D341Med (cell line): ENCODE measurements around the gene AKAP13.
"Not testable (repeated sequence)": the region's sequence is repeated elsewhere in the genome, so short reads cannot be mapped to it uniquely, and the experiment has no call there.

Experiments used
- DNase-seq: peaks from one replicate; pipeline ENCODE4 v3.0.0; 2012; ENCODE audit warnings: low spot score

Gene AKAP13

DNA sequence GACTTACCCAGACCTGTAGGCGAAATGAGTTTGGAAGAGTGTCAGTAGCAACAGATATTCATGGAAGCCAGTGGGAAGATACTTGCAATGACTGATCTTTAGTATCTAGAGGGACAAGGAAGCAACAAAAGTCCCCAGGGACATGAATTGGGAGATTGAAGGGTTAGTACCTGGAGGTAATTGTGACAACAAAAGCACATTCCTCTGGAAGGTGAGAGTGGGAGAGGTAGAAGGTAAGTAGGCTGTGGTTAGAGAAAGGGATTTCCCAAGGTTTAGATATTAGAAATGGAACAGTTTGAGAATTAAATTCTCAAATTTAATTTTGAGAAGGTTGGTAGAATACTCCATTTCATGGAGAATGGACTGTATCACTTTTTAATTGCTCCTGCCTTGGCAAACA, 191.4 kb downstream of the AKAP13 start:
- no peak for DNase-seq

- no peak for DNase-seq
Measured at GRCh38 chr15:85576392-85576791, 196.0 kb downstream of the AKAP13 start.

GRCh38 chr15:85578941-85579701, 198.7 kb downstream of the AKAP13 start:
- no peak for DNase-seq

DNA sequence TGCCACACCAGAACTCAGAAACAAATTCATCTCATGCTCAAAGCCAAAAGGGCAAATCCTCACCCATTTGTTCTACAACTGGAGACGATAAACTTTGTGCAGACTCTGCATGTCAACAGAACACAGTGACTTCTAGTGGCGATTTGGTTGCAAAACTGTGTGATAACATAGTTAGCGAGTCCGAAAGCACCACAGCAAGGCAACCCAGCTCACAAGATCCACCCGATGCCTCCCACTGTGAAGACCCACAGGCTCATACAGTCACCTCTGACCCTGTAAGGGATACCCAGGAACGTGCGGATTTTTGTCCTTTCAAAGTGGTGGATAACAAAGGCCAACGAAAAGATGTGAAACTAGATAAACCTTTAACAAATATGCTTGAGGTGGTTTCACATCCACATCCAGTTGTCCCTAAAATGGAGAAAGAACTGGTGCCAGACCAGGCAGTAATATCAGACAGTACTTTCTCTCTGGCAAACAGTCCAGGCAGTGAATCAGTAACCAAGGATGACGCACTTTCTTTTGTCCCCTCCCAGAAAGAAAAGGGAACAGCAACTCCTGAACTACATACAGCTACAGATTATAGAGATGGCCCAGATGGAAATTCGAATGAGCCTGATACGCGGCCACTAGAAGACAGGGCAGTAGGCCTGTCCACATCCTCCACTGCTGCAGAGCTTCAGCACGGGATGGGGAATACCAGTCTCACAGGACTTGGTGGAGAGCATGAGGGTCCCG, 199.7 kb downstream of the AKAP13 start:
- DNase-seq = no peak

DNA sequence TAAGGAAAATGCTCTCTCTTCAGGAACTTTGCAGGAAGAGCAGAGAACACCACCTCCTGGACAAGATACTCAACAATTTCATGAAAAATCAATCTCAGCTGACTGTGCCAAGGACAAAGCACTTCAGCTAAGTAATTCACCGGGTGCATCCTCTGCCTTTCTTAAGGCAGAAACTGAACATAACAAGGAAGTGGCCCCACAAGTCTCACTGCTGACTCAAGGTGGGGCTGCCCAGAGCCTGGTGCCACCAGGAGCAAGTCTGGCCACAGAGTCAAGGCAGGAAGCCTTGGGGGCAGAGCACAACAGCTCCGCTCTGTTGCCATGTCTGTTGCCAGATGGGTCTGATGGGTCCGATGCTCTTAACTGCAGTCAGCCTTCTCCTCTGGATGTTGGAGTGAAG, 200.5 kb downstream of the AKAP13 start:
- no peak for DNase-seq

DNA sequence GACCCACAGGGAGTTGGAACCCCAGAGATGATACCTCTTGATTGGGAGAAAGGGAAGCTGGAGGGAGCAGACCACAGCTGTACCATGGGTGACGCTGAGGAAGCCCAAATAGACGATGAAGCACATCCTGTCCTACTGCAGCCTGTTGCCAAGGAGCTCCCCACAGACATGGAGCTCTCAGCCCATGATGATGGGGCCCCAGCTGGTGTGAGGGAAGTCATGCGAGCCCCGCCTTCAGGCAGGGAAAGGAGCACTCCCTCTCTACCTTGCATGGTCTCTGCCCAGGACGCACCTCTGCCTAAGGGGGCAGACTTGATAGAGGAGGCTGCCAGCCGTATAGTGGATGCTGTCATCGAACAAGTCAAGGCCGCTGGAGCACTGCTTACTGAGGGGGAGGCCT, 201.1 kb downstream of the AKAP13 start:
- DNase-seq = no peak

GRCh38 chr15:85582131-85583079, 202.0 kb downstream of the AKAP13 start:
- DNase-seq = peak; percentile 48

DNA sequence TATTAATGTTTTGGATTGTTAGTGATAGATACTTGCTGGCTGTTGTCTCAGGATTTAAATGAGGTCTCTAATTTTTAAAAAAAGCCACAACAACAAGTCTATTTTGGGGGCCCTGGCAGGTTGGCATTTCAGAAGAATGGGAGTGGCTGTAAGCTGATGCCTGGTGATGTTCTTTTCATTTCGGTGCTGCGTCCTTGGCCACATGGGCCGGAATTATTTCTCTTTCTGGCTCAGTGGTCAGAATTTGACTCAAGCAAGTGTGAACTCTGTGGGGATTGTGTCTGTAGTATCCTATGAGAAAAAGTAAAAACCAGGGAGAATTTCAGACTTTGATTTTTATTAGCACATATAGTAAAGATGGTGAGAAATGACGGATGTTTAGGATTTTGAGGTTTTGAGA, 203.0 kb downstream of the AKAP13 start:
- DNase-seq = no peak

GRCh38 chr15:85583923-85584390, 203.6 kb downstream of the AKAP13 start:
- DNase-seq = no peak

DNA sequence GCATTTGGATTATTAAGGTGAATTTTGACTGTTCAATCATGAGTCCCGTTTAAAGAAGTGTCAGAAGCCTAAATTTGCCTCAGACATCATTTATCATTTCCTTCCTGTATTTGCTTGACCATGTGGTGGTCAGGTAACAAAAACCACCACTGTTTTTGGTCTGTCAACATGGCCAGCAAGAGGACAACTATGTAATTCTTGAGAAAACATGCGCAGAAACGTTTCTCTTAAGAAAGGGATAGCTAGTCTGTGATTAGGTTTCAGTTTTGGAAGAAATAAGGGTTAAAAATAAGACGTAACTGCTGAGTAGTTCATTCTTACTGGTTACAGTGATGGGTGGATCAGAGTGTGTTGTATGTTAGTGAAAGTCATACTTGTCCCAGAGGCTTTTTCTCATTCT, 204.5 kb downstream of the AKAP13 start:
- no peak for DNase-seq

GRCh38 chr15:85586196-85586595, 205.8 kb downstream of the AKAP13 start:
- DNase-seq = not testable (repeated sequence)

GRCh38 chr15:85587707-85588411, 207.5 kb downstream of the AKAP13 start:
- DNase-seq = no peak

DNA sequence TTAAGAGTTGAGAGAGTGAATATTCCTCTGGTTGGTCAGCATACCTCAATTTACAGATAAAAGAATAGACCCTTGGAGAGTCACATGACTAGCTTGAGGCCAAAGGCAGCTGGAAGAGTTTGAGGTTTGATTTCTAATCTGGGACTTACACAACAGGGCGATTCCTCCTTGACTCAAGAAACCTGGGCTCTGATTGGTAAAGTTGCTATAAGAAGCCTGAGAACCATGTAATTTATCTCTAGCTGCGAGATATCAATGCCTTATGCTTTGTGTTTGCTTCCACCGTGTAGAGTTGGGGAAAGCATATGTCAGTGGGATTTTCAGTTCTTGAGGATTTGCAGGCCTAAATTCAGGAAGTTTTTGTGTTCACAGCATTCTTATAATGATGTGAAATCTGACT, 208.3 kb downstream of the AKAP13 start:
- no peak for DNase-seq

DNA sequence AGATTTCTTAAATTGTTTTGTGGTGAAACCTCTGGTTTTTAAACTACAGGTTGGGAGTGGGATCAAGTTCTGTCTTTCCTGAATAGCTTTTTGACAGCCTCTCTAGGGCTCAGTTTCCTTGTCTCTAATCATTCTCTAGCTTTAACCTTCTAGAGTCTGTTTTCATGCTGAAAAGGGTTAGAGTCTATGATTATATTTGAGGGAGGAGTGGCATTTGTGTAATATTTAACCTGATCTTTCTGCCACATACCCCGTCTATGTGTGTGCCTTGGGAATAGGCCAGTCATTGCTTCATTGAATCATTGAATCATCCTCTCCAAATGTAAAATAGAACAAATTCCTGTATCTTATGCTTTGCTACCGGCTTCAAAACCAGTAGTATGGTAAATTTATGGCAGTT, 209.4 kb downstream of the AKAP13 start:
- DNase-seq = no peak

GRCh38 chr15:85591622-85592021, 211.2 kb downstream of the AKAP13 start:
- DNase-seq = no peak

- no peak for DNase-seq
Measured at GRCh38 chr15:85592148-85592547, 211.7 kb downstream of the AKAP13 start.

GRCh38 chr15:85593809-85594445, 213.5 kb downstream of the AKAP13 start:
- no peak for DNase-seq

GRCh38 chr15:85595804-85596536, 215.6 kb downstream of the AKAP13 start:
- DNase-seq = no peak

- DNase-seq = no peak
Measured at GRCh38 chr15:85597155-85597815, 216.9 kb downstream of the AKAP13 start.

- no peak for DNase-seq
Measured at GRCh38 chr15:85598219-85598618, 217.8 kb downstream of the AKAP13 start.
